ENCODE results near the gene PATZ1. TPM values are rescaled to one million over a fixed set of nuclear protein-coding genes. Genes with fewer than 3 reads are reported as not detected.

Gene PATZ1
- total RNA-seq, 1 donor from 2014 or later, result 11.5 TPM

- peak; percentile 98 for DNase-seq
- intact Hi-C loops (cut with micrococcal nuclease), result no loop called here
These were observed 55.4 kb downstream of the PATZ1 start for GRCh38 chr22:31290494-31291471.

GRCh38 chr22:31289344-31289743 is 56.8 kb downstream of the PATZ1 start:
- DNase-seq, result no peak
- no peak for ATAC-seq
- intact Hi-C loops (cut with micrococcal nuclease), result no loop called here

More at GRCh38 chr22:31290494-31291471, 55.4 kb downstream of the PATZ1 start:
- peak; percentile 90 for ATAC-seq

- no peak for DNase-seq
- intact Hi-C loops (cut with micrococcal nuclease), result no loop called here
- ATAC-seq, result no peak
These were observed 57.5 kb downstream of the PATZ1 start for GRCh38 chr22:31288496-31289240.

- ATAC-seq (no peak), DNase-seq (no peak)
- intact Hi-C loops (cut with micrococcal nuclease), result no loop called here
These were observed 58.2 kb downstream of the PATZ1 start for GRCh38 chr22:31287818-31288495.

- DNase-seq (no peak), ATAC-seq (no peak)
- intact Hi-C loops (cut with micrococcal nuclease), result no loop called here
These were observed 59.5 kb downstream of the PATZ1 start for GRCh38 chr22:31286360-31287255.

- intact Hi-C loops (cut with micrococcal nuclease), result no loop called here
- no peak for DNase-seq
- no peak for ATAC-seq
These were observed 61.6 kb downstream of the PATZ1 start for GRCh38 chr22:31284281-31285155.

GRCh38 chr22:31282748-31283468 is 63.2 kb downstream of the PATZ1 start:
- DNase-seq (no peak), ATAC-seq (no peak)
- intact Hi-C loops (cut with micrococcal nuclease), result no loop called here

- peak; percentile 37 for DNase-seq
- ATAC-seq, result peak; percentile 51
- intact Hi-C loops (cut with micrococcal nuclease), result no loop called here
These were observed 64.4 kb downstream of the PATZ1 start for GRCh38 chr22:31281733-31282132.

- intact Hi-C loops (cut with micrococcal nuclease), result loop anchor here (10.0 kb wide), 1 partner anchor 65 kb away; the partner anchor contains the start of gene LIMK2
- no peak for ATAC-seq
- no peak for DNase-seq
These were observed 66.2 kb downstream of the PATZ1 start for GRCh38 chr22:31279821-31280505.

GRCh38 chr22:31279327-31279669 is 66.8 kb downstream of the PATZ1 start:
- intact Hi-C loops (cut with micrococcal nuclease), result loop anchor here (10.0 kb wide), 1 partner anchor 64 kb away; the partner anchor contains the start of gene LIMK2
- ATAC-seq (no peak), DNase-seq (no peak)

GRCh38 chr22:31278626-31279326 is 67.4 kb downstream of the PATZ1 start:
- intact Hi-C loops (cut with micrococcal nuclease), result loop anchor here (10.0 kb wide), 1 partner anchor 64 kb away; the partner anchor contains the start of gene LIMK2
- ATAC-seq (no peak), DNase-seq (no peak)

GRCh38 chr22:31278151-31278621 is 68.0 kb downstream of the PATZ1 start:
- ATAC-seq, result no peak
- DNase-seq, result no peak
- intact Hi-C loops (cut with micrococcal nuclease), result loop anchor here (10.0 kb wide), 1 partner anchor 63 kb away; the partner anchor contains the start of gene LIMK2

- DNase-seq (no peak), ATAC-seq (no peak)
- intact Hi-C loops (cut with micrococcal nuclease), result loop anchor here (10.0 kb wide), 1 partner anchor 63 kb away; the partner anchor contains the start of gene LIMK2
These were observed 68.4 kb downstream of the PATZ1 start for GRCh38 chr22:31277741-31278140.

- intact Hi-C loops (cut with micrococcal nuclease), result loop anchor here (10.0 kb wide), 1 partner anchor 62 kb away; the partner anchor contains the start of gene LIMK2
- DNase-seq, result no peak
- no peak for ATAC-seq
These were observed 69.5 kb downstream of the PATZ1 start for GRCh38 chr22:31276426-31277167.
